Measurements from ENCODE around the gene GCKR.
A peak's percentile ranks its signal among the peaks of the same experiment; 100 is the strongest.

The GCKR gene, protein sequence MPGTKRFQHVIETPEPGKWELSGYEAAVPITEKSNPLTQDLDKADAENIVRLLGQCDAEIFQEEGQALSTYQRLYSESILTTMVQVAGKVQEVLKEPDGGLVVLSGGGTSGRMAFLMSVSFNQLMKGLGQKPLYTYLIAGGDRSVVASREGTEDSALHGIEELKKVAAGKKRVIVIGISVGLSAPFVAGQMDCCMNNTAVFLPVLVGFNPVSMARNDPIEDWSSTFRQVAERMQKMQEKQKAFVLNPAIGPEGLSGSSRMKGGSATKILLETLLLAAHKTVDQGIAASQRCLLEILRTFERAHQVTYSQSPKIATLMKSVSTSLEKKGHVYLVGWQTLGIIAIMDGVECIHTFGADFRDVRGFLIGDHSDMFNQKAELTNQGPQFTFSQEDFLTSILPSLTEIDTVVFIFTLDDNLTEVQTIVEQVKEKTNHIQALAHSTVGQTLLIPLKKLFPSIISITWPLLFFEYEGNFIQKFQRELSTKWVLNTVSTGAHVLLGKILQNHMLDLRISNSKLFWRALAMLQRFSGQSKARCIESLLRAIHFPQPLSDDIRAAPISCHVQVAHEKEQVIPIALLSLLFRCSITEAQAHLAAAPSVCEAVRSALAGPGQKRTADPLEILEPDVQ

DNA sequence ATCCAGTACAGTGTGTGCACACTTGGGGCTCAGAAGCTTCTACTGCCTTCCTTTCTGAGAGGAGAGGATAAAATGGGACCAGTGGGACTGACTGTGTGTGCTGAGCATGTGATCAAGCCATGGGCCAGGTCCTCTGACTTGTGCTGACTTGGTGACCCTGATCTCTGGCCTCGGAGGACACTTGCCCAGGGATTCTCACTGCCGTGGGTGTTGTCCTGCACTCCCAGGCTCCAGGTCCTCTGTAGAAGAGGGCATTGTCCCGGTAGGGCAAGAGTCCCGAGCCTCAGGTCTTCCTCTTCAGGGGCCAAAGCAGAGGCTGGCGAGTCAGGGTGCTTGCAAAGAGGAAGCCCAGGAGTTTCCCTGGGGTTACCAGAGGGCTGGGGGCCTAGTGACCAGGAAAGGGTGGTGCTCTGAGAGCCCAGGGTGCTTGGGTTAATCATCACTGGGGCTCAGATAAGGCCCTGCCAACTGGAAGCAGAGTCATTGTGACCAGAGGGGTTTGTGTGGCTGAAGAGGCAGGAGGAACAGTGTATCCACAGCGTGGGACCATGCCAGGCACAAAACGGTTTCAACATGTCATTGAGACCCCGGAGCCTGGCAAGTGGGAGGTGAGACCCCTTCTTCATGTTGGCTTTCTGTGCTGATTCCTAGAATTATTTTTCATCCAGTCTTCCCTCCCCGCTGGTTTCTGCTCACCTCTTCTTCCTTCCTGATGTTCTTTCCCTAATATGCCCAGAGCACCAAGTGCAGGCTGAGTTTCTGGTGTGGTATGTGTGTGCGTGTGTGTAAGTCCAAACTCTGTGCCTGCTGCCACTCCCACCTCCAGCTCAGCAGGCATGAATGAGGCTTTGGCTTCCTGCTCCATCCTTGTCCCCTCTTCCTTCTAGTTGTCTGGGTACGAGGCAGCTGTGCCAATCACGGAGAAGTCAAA lies at the start of gene GCKR:
Gene GCKR, plus strand, starts transcription at position 483 of the 931 bp plus-strand sequence. Its CDS starts 66 bp downstream, at position 549.
- no peak for DNase-seq

DNA sequence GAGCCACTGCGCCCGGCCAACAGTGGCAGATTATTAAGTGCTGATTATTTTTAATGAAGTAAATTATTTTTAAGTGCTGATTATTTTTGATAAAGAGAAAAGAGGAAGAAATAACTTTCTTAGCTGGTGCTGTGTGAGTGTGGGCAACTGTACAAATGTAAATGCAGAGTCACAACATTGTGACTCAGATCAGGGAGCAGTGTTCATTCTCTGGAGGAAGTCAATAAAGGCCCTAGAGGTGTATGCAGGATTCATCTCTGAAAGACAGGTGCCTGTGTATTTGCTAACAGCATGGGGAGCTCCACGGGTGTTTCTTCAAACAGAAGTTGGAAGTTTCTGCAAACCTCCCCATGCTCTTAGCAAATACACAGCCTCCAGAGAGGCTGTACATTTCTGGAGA lies 48.3 kb upstream of the GCKR start:
- no peak for DNase-seq

DNA sequence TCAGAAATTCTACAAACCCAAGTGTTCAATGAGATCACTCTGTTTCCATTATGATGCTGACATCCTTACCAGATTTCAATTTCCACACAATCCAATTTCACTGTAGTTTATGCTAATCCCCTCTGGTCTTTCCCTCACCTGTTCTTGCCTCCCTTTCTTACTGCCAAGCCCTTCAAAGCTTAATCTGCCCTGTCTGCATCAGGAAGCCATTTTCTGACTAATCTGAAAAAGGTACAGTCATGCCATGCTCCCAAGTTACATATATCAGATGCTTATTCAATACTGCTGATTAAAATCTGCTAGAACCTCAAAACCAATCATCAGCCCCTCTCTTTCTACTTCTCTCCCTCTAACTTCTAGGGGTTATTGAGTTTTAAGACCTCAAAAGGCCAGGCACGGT lies 45.5 kb upstream of the GCKR start:
- no peak for DNase-seq

- no peak for DNase-seq
Measured at GRCh38 chr2:27453968-27454367, 42.7 kb upstream of the GCKR start.

GRCh38 chr2:27461118-27461517 lies 35.5 kb upstream of the GCKR start:
- DNase-seq, result no peak

DNA sequence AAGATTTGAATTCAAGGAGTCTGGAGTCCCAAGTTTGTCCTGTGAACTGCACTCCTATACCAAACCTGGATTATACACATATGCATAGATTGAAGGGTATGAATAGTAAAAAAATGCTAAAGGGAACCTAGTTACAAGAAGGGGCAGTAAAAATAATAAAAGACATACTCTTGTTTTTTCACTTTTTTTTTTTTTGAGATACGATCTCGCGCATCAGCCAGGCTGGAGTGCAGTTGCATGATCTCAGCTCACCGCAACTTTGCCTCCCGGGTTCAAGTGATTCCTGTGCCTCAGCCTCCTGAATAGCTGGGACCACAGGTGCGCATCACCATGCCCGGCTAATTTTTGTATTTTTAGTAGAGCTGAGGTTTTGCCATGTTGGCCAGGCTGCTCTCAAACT lies 32.2 kb upstream of the GCKR start:
- no peak for DNase-seq

DNA sequence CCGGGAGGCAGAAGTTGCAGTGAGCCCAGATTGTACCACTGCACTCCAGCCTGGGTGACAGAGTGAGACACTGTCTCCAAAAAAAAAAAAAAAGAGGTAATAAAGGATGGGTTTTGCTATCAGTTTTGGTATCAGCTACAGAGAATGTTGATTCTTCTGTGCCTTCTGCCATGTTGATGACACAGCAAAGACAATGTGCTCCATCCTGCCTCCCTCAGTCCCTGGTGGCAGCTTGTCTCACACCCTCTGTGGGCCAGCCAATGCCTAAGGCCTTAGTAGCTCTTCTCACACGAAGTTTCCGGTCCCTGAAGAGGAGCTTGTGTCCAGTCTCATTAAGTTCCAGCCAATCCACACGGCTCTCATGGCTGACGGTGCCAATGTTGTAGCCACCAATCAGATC lies 24.7 kb upstream of the GCKR start:
- DNase-seq, result no peak

GRCh38 chr2:27485496-27485895 lies 11.1 kb upstream of the GCKR start:
- DNase-seq, result no peak

DNA sequence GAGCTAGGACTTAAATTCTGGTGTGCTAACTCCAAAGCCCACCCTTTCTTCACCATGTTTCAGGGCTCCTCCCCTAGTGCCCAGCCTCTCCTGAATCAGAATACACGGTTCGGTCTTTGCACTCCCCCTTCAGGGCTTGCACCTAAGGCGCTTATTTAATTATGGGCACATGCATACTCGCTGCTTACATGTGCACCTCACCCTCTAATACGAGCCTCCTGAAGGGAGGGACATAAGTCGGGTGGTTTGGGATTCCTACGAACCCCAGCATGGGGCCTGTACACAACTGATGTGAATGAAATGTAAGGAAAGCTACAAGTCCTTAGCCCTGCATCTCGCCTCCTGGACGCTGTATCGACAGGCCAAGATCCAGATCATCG lies 7.5 kb upstream of the GCKR start:
- DNase-seq, result no peak

- DNase-seq, result peak; percentile 99
Measured at GRCh38 chr2:27489498-27490397, 6.9 kb upstream of the GCKR start, which contains the start of gene IFT172. Gene IFT172, minus strand, starts transcription at chr2:27489743. Its CDS starts 90 bp downstream, at chr2:27489653.

- DNase-seq, result no peak
Measured at GRCh38 chr2:27492557-27492956, 4.1 kb upstream of the GCKR start.

DNA sequence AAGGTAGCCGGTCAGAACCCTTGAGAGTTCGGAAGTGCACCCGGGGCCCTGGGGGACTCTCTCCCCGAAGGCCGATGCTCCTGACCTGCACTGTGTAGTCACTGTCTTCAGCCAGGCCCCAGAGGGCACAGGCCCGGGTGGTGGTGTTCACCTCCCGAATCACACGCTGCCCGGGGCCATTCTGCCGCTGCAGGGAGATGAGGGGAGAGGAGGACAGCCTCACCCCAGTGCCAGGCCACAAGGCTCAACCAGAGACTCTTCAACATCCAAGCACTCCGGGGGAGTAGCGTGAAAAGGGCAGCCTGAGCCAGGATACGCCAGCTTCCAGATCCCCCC lies 2.7 kb upstream of the GCKR start:
- no peak for DNase-seq

DNA sequence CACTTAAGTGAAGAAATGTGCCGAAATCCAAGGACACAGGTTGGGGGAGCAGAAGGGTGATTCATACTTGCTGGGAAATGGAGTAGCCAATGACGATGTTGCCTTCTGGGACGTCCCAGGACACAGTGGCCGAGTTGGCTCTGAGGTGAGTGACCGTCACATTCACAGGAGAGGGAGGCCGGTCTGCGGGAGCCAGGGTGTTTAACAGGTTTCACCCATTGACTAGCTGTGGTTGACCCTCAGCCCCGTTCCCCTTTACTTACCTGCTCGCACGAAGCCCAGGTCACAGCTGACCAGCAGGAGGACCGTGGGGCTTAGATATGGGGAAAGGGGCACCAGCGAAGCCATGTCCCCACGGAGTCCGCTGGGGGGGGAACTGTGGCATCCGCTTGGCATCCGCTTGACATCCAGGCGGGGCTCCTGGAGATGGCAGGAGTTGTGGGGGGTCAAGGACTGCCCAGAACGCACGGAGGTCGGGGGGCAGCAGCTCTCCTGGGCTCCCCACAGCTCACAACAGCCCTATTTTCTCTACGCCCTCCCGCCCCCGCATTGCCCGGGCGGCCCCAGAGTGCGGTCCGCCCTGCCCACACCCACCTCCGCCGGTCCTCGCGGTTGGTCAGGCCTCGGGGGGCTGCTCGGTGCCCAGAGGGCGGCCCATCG lies 2.2 kb upstream of the GCKR start:
- no peak for DNase-seq

DNA sequence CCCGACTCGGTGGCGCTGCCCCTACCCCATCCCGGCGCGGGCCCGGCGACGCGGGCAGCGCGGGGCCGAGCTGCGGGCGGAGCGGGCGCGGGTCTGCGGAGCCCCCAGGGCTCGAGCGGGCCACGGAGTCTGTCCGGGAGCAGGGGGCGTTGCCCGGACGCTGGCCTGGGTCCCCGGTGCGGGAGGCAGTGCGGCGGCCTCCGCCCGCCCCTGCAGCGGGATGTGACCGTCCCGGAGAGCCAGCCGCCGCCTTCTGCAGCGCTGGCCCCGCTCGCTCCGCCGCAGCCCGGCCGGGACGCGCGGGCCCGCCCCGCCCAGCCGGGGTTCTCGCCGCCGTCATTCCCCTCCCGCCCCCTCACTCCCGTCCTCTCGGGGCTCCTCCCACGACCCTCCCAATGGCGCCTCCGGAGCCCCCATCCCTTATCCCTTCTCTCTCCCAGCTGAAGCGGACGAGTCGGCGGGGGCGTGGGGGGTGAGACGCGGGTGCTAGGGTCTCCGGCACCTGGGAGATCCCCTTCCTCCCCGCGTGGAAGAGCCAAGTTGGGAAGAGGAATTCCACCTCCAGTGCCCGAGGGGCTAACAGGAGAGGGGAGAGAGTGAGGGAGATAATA lies 1.6 kb upstream of the GCKR start, which contains the start of gene FNDC4:
Gene FNDC4, minus strand, starts transcription at position 257 of the 611 bp plus-strand sequence. CDS start 521 bp downstream, outside the sequence.
- peak; percentile 18 for DNase-seq

DNA sequence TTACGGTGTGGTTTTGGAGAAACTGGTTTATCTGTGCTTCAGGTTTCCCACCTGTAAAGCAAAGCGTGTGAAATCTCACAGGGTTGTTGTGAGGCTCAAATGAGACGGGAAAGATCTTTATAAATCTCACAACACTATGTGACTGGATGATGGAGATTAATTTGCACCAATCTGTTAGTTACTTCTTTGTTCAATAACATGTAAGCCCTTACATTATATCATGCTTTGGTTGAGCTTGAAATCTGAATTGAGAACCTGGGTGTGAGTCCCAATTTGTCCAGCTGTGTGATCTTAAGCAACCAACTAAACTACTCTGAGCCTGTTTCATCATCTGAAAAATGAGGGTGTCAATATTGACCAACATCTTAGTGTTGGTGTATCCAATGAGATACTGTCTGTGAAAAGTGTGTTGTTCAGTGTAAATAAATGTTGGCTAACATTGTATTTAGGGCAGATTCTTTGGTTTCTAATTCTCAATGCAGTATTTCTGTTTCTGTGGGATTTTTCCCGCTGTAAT lies 741 bp upstream of the GCKR start:
- DNase-seq, result no peak

GRCh38 chr2:27497288-27497627 lies 619 bp downstream of the GCKR start:
- DNase-seq, result no peak

- no peak for DNase-seq
Measured at GRCh38 chr2:27498975-27499374, 2.3 kb downstream of the GCKR start.

- DNase-seq, result no peak
Measured at GRCh38 chr2:27501042-27501441, 4.4 kb downstream of the GCKR start.

DNA sequence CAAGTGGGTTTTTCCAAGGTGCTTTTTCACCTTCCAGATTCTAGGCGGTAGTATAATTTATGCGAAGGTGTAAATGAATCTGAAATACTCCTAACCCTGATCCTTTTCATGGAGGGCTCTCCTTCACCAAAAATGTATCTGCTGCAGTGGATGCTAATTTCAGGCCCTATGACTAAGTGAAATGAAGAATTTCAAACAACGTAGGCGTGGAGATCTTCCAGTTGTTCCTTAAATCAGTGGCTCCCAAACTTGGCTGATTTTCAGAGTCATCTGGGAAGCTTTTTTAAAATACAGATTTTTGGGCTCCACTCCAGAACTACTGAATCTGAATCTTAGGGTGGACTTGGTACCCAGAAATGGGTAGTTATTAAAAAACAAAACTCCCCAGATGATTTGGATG lies 5.5 kb downstream of the GCKR start:
- DNase-seq, result no peak

- no peak for DNase-seq
Measured at GRCh38 chr2:27506587-27506986, 9.9 kb downstream of the GCKR start.

GRCh38 chr2:27507293-27507692 lies 10.7 kb downstream of the GCKR start:
- DNase-seq, result no peak
